ENCODE measurements around the gene PLCG1.

DNA sequence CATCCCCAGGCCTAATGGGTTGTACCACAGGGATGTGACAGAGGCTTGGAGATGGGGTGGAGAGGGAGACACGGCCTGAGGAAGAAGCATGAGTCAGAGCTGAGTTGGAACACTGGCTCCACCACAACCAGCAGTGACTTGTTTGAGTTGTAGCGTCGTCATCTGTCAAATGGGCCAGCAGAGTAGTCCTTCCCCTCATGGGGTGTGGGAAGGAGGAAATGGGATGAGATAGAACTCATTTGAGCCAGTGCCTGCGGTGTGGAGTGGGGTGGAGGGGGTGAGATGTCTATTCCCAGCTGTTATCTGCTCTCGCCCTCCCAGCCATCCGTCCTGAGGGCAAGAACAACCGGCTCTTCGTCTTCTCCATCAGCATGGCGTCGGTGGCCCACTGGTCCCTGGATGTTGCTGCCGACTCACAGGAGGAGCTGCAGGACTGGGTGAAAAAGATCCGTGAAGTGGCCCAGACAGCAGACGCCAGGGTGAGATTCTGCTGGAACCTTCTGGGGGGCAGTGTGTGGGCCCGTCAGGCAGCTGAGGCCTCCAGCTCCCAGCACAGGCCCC is 32.5 kb downstream of the PLCG1 start:
- TF ChIP-seq, protein P1, sequence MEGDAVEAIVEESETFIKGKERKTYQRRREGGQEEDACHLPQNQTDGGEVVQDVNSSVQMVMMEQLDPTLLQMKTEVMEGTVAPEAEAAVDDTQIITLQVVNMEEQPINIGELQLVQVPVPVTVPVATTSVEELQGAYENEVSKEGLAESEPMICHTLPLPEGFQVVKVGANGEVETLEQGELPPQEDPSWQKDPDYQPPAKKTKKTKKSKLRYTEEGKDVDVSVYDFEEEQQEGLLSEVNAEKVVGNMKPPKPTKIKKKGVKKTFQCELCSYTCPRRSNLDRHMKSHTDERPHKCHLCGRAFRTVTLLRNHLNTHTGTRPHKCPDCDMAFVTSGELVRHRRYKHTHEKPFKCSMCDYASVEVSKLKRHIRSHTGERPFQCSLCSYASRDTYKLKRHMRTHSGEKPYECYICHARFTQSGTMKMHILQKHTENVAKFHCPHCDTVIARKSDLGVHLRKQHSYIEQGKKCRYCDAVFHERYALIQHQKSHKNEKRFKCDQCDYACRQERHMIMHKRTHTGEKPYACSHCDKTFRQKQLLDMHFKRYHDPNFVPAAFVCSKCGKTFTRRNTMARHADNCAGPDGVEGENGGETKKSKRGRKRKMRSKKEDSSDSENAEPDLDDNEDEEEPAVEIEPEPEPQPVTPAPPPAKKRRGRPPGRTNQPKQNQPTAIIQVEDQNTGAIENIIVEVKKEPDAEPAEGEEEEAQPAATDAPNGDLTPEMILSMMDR (IDR thresholded peaks at IDR 0.05): no peak
- TF ChIP-seq POLR2A (IDR thresholded peaks at IDR 0.05): no peak
